T-helper 2 cell (primary cell): ENCODE results near the gene SLX9.

Source experiments
- DNase-seq, 5 experiments: peaks; one replicate each; pipeline versions ENCODE4 v3.0.0 to v3.0.0-alpha.2; 2012 to 2022

The SLX9 gene

DNA sequence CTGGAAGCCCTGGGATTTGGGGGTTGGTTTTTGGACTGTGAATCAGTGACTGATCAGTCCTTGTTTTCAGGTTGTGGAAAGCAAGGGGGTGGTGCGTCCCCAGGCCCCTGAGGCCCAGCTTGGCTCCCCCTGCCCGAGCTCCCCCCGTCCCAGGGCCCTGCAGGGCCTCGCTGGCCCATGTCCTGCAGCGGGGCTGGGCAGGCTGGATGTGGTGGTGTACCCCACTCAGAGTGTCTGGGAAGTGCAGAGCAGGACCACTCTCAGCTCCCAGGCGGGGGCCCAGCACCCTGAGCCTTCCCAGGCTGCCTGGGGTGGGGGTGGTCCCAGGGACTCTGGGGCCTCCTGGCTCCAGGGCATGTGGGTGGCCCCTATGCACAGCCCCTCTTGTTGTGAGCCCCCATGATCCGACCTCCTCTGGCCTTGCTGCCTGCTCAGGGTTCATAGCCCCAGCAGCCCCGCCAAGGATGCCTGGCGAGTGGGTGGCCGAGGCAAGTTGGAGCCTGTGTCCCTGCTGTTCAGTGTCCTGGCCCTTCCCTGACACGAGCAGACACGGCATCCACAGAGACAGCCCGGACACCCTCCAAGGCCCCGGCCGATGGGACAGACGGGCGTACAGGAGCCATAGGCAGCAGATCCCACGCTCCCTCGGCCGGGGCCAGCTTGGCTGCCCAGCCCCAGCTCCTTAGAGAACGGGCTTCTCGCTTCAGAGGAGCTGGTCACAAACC is 37.9 kb downstream of the SLX9 start:
- no peak for DNase-seq

DNA sequence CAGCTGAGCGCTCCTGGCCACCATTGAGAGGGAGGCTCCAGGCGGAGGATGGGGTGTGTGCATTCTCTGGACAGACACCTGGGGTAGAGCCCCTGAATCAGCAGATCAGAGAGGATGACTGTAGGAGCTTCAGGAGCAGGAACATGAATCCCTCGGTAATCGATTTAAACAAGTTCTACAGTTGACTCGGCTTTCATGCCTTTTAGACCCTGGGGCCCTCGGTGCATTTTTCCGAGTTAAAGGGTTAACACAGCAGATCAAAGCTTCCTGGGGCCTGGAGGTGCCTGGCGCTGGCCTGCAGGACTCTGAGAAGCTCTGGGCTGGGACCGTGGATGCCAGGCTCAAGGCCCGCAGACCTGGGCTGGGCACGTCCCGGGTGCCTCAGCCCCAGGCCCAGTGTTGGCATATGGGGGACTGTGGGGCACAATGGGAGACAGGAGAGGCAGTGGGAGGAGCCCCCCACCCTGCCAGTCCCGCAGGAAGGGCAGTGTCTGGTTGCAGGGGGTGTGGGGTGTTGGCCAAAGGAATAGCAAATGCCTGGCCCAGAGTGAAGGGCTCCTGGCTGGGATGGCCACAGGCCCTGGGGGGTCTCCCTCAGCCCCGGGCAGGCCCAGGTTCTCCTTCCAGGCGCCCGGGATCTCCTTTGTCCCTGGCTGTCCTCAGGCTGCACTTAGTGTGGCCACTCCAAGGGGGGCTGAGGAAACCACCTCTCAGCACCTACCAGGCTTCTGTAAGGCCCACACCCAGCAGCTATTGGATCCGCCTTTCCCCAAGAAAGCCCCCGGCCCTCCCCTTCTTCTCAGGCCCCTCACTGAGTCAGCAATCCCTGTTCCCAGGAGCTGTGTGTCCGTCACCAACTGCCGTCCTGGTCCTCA is 40.1 kb downstream of the SLX9 start:
- no peak for DNase-seq

DNA sequence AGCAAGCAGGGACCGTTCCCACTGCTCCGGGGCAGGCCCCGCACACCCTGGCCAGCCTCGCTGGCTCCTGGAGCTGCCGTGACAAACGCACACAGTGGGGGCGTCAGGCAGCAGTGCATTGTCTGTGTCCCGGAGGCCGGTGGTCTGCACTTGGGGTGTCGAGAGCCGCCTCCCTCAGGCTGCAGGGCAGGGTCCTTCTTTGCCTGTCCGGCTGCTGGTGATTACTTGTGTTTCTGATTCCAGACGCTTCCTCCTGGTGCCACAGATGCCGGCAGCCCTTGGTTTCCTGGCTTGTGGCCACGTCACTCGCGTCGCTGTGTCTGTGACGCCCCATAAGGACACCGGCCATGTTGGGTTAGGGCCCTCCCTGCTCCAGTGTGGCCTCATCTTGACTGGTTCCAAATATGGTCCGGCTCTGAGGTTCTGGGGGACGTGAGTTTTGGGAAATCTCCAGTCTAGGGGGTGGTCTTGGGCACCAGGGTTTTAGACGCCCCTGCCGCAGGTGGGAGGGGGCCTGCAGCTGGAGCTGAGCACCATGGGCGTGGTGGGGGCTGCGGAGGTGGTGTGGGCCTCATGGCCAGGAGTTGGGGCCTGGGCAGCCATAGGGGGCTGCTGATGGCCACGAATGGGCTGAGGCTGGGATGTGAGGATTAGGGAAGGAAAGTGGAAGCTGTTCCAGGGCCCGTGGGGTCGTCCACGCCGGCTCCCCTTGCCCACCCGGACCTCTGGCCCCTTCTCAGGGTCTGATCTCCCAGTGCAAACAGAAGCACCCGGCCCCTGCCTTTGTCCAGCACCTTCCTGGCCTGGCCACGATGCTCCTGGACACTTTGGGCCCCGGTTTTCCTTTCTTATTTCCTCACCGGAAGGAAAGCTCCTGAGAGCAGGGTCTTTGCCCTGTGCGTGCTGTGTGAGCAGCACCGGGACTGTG is 41.0 kb downstream of the SLX9 start:
- no peak for DNase-seq

DNA sequence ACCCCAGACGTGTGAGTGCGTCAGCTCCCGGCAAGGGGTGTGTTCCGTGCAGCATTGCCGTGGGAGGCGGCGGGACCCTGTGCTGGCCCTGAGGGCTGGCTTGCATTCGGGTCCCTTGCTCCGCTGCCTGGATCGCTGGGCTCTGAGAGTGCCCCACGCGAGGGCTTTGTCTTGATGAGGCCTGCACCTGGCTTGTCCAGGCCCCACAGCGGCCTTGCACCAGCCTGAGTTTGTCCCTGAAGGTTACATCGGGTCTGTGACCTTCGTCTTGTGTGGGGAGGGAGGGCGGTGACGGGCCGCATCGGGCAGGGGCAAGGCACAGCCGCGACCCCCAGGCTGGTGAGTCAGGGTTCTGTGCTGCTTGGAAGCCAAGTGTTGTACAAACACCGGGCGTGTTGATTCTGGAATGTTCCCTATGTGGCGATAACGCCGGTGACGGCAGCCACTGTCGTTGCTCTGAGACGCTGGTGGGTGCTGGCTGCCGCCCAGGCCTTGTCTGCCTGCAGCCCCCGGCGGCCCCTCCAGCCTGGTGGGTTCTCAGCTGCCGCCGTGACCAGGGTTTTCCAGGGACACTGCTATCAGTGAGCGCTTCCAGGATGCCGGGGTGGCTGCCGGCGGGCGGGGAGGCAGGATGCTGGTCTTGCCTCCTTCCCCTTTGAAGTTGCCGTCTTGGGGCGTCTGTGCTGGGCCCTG is 42.9 kb downstream of the SLX9 start:
- DNase-seq = no peak

DNA sequence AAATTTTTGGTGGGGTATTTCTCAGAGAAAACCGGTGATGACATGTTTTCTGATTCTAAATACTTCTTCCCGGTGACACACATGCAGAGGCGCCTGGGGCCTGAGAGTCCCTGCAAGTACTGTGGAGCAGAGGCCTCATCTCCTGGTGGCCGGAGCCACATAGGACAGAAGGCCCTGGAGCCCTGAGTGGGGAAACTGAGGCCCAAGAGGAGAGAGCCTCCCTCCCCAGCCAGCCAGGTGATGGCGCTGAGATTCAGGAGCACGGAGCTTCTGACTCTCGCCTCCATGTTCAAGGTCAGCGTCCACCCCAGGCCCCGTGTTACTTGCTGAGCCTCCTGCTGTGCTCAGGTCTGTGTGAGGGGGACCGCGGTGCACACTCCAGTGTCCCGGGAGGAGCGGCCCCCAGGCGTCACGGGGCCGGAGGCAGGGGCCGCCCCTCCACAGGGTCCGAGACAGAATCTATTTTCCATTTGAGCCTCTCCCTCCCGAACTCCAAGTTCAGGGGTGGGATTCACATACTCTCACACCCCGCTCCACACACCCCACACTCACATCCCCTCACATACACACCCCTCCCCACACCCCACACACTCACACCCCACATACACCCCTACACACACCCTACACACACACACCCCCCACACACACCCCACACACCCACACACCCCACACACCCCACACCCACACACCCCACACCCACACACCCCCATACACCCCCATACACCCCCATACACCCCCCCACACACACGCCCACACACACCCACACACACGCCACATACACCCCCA is 43.8 kb downstream of the SLX9 start:
- no peak for DNase-seq

DNA sequence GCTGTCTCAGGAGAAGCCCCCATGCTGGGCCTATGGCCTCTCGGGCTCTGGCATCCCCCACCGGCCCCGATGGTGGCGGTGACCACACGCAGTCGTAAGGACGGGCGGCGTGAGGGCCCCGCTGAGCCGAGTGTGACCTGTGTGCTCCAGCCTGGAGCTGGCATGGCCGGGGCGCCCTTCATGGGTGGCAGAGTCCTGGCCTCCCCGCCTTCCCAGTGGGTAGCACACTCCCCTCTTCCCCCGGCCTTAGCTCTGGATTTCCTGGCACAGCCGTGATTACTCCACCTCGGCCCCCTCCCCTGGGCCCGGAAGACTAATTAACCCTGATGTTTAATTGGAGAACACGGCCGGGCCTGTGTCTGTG is 44.6 kb downstream of the SLX9 start:
- DNase-seq = no peak

DNA sequence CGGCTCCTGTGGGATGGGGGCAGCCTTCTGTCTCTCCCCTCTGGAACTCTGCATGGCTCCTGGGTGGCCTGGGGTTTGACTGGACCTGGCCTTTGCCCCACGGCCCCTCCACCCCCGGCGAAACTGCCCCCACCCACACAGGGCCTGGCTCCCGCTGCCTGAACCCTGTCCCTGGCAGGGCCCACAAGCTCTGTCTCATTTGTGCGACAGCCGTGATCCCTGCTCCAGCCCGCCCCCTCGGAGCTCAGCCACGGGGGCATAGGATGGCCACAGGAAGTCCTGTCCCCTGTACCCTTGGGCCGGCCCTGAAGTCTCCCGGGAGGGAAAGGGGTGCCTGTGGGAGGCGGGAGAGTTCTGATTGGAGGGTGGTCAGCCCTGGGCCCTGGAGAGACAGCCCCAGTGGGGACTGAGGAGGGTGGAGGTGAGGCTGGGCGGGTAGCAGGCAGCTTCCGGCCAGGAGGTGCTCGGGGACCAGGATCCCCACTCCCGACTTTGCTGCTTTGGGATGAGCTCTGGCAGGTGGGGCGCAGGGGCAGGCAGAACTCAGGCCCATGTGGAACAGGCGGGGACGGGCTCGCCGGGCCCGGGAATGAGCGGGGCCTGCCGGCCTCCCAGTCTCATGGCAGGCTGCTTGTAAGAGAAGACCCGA is 45.1 kb downstream of the SLX9 start:
- peak in 1 of 5 experiments; percentile 1 for DNase-seq

DNA sequence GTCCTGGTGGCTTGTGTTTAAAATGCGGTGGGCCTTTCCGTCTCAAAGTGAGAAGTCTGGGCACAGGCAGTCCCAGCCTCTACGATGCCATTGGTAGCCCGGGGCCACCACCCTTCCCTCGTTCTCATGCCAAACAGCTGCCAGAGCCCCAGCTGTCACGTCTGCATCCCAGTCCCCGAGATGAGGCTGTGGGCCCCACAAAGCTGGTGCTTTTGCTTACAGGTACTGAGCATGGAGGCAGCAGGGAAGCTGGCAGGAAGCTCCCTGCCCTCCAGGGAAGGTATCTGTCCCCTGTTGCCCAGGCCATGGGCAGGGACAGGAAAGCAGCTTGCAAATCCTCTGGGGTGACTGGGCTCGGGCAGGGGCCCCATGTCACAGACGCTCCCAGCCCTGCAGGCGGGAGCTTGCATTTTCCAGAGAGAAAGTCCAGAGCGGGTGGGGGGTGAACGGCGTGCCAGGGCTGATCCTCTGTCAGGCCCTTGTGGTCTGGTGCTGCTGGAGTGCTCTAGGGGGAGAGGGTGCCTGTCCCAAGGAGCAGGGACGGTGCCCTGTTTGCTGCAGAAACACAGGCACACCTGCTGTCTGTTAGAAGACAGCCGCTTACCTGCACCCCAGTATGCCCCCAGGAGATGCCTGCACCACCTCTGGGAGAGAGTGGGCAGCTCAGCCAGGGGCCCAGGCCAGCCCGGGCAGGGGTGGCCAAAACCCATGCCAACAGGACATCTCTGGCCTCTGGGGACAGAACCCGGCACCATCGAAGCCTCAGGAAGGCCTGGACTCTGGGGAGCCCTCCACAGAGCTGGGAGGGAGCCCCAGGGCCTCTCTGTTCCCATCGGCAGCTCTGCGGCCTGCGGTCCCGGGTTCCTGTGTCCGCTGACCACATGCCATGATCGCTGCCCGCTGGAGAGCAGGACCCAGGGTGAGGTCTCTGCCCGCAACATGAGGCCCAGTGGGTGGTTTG is 45.9 kb downstream of the SLX9 start:
- DNase-seq = peak in 1 of 5 experiments; percentile 6

DNA sequence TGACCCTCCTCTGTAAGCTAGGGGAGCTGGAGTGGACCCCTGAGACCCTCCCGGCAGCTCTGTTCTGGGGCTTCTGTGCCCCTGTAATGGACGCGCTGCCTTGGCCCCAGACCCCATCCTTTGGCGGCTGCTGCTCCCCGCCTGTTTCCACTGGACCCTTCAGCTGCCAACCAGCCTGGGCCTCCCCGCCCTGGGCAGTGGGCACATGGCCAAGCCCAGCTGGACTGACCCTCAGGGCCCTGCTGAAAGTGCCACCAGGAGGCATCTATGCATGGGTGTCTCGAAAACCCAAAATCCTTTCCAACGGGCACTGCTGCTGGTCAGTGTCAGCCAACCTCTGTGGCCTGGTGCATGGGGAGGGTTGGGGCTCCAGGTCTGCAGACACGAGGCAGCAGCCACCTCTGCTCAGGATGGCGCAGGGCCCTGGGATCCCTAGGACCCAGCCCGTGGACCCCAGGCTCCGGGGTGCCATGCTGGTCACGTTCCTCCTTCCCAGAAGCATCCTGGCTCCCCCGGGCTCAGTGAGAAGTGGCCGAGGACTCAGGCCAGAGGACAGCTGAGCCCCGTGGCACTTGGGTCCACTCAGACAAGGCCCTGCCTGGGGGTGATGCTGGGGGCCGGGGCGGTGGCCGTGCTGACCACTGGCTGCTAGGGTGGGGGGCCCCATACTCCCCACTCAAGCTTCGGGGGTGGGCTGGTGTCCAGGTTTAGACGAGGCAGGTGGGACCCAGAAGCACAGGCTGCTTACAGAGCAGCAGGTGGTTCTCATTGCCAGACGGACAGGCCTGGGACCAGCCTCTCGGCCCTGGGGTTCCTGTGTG is 46.9 kb downstream of the SLX9 start:
- DNase-seq = peak in 1 of 5 experiments; percentile 2

DNA sequence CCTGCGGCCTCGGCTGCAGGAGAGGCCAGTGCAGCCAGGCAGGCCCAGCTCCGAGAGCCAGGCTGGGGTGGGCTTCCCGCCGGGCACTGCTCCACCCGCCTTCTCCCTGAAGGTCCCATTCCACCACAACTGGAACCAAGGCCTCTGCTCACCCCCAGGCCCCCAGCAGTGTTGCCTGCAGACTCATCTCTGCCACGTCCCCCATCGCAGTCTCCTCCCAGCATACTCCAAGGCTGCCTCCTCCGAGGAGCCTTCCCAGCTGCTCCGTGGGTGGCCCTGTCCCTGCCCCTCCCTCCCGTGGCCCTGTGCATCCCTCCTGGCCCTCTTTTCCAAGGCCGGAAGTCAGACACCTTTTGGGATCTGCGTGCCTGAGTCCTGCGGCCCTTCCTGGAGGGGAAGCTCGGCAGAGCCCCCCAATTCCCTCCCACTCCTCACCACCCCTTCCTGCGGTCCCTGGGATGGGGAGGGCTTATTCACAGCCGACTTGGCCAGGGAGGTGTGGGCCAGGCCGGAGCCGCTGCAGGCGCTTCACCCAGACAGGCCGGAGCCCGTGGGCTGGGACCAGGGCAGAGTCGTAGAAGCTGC is 47.6 kb downstream of the SLX9 start:
- DNase-seq = no peak

DNA sequence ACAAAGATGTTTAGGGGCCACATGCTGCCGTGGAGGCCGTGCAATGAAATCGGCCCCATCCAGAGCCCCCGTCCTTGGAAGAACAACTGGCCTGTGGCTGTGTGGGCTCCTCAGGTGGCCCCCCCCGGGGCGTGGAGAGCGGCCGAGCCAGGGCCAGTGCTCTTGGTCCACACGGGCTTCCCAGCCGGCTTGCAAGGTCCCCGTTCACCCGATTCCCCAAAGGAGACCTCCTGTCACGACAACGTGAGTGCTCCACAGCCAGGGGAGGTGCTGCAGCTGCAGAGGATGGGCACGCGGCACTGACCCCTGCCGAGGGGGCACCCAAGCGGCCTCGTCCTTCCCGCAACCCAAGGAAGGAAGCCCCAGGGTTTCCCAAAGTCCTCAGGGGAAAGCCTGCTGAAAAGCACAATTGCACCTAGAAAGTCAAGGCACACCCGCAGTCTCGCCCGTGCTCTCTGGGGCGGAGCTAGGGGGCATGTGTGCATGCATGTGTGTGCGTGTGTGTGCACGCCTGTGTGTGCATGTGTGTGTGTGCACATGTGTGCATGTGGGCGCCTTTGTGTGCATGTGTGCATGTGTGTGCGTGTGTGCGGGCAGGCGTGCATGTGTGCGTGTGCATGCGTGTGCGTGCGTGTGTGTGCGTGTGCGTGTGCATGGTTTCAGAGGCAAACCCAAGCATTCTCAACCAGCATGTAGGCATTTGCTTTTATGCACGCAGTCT is 48.2 kb downstream of the SLX9 start:
- no peak for DNase-seq

DNA sequence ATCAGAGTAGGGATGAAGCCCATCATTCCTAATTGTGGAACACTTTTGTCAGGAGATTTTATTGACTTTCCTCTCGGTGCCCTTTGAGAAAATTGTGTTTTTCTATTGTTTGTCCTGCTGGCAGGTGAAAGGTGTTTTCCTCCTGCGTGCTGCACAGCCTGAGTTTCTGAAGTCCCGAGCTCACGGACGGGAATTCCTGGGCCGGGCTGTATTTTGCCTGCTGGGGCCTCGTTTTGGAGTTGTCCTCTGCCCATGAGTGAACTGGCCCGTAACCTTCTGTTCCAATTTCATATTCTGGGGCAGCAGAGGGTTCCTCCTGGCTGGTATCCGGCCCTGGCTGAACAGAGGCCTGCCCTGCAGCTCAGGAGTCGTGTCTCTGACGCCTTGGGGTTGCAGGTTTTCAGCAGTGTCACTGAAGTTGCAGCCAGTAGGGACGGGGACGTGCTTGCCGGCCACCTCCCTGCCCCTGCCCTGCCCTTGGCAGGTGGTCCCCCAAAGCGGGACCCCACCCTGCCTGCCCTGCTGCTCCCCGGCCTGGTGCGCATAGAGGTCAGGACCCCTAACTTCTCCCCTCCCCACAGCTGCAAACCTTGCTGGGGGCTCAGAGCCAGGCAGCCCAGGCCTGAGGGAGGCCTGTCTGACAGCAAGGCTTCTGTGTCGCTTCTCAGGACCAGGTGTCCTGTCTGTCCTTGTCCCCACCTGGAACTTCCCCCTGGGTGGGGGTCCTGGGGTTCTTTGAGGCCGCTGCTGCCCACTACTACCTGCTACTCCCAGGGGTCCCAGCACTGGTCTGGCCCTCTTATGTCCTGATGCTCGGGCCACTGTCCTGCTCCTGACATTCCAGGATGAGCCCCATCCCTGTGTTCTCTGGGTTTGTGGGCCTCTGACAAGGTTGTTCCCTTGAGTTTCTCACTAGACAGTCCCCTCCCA is 49.0 kb downstream of the SLX9 start:
- DNase-seq = no peak

DNA sequence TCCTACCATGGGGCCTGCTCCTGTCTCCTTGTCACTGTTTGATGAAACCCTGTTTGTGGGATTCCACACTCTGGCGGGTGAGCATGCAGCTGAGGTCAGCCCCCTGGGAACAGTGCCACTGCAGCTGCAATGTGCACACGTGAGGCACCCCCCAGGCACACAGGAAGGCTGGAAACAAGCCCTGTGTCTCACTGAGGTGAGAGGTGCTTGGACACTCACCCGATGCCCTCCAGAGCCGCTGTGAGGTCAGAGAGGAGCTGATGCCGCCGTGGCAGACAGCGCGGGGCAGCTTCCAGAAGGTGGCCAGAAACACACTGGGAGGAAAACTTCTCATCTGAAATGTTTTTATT is 49.7 kb downstream of the SLX9 start:
- DNase-seq = no peak

DNA sequence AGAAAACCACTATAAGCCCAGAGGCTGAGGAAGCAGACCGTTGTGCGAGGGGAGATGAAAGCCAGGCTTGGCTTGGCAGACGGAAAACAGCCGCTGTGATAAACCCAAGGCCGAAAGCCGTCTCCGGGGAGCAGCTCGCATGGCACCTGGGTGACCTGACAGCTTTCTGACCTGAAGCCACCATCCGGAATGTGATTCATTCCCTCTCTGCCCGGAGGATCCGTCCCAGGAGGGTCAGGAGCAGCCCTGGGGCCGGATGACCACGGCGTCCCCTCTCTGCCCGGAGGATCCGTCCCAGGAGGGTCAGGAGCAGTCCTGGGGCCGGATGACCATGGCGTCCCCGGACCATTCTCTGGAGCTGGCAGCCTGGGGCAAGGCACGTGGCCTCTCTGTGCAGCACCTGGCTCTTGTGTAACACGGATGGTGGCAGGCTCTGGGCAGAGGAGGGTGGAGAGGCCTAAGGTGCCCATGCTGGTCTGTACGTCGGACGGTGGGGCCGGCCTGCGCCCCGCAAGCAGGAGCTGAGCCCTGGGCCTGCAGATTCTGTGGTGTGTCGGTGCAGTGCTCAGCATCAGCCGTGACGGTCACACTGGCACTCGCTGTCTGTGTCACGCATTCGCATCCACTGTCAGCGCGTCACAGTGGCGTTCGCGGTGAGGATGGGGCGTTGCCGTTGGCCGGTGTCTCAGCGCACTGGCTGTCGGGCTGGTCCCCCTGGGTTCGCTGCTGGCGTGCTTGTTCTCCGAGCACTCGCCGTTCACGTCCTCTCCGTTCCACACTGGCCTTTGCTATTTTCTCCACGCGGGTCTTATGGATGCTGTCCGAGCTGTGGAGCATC is 50.3 kb downstream of the SLX9 start:
- DNase-seq = no peak

DNA sequence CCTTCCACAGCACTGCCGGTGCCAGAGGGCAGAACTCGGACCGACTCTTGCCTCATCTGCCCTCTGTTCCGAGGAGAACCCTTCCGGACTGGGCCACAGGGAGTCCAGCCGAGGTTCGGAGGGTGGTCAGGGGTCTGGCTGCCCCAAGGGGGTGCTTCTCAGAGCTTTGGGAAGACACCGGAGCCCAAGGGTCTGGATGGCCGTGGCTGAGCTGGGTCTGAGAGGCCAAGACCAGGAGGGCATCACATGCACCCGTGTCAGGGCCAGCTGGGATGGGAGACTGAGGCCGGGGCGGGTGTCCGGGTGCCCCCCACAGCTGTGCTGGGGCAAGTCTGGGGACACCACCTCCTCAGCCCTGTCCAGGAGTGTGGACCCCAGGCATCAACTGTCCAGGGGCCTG is 51.1 kb downstream of the SLX9 start:
- DNase-seq = no peak
